Sigmoid colon (tissue), 7 donors: Measurements from ENCODE around the gene WDR33. TPM values are rescaled to one million over a fixed set of nuclear protein-coding genes. Genes with fewer than 3 reads are reported as not detected.

Experiments
- DNase-seq: peaks from one replicate; pipeline ENCODE4 v3.0.0-alpha.2; 2019
- H3K27ac ChIP-seq, 4 donors: fragments of 200-600 bp; sonication (generic); one replicate each; pipeline ENCODE4 v1.5.1; 2016 to 2019; ENCODE audit warnings: mild to moderate bottlenecking in 1 of 4
- H3K27me3 ChIP-seq, 3 donors: fragments of 200-600 bp; sonication (generic); one replicate each; pipeline ENCODE4 v1.5.1; 2019; ENCODE audit warnings: mild to moderate bottlenecking in 1 of 3
- H3K36me3 ChIP-seq, 4 donors: fragments of 200-600 bp; sonication (generic); one replicate each; pipeline ENCODE4 v1.5.1; 2016 to 2019
- H3K4me1 ChIP-seq, 4 donors: fragments of 200-600 bp; sonication (generic); one replicate each; pipeline ENCODE4 v1.5.1; 2017 to 2019
- H3K4me3 ChIP-seq, 4 donors: fragments of 200-600 bp; sonication (generic); one replicate each; pipeline ENCODE4 v1.5.1; 2017 to 2019; ENCODE audit warnings: mild to moderate bottlenecking in 2 of 4, moderate library complexity in 1 of 4
- H3K9me3 ChIP-seq, 4 donors: fragments of 200-600 bp in 3 of 4; sonication (generic) in 3 of 4; one replicate each; pipeline versions ENCODE4 v1.5.1 to v1.6.1; 2013 to 2019
- CTCF ChIP-seq, 4 experiments: fragments of 450-650 bp in 3 of 4; fragments of 200-600 bp in 1 of 4; IDR thresholded peaks; one replicate each; pipeline ENCODE4 v1.5.1; 2016 to 2019; ENCODE audit warnings: antibody characterized with exemption in 4 of 4, mild to moderate bottlenecking in 3 of 4, moderate library complexity in 2 of 4
- EP300 ChIP-seq, 4 donors: sonication (generic); formaldehyde crosslinking; IDR thresholded peaks; one replicate each; pipeline ENCODE4 v1.6.1; 2017; ENCODE audit warnings: antibody characterized with exemption in 4 of 4
- POLR2A ChIP-seq, 2 donors: fragments of 450-650 bp; IDR thresholded peaks; one replicate each; pipeline ENCODE4 v1.6.1; 2016; ENCODE audit warnings: antibody characterized with exemption in 2 of 2, mild to moderate bottlenecking in 2 of 2, moderate library complexity in 2 of 2
- POLR2AphosphoS5 ChIP-seq, 4 donors: sonication (generic); formaldehyde crosslinking; IDR thresholded peaks; one replicate each; pipeline ENCODE4 v1.6.1; 2017; ENCODE audit warnings: antibody characterized with exemption in 4 of 4
- WGBS, 2 donors: extraction: QIAGEN DNeasy Blood & Tissue Kit; methylation state at CpG; one replicate each; pipeline ENCODE4 v1.1.7; 2013; 5-methylcytosine and 5-hydroxymethylcytosine counted together
- intact Hi-C: fragments of 100-400 bp; cut with DNase I; formaldehyde crosslinking; loops from one replicate; pipeline ENCODE4 v1.15.1; 2023
- polyA plus RNA-seq, 3 donors: library from polyadenylated mRNA; stranded (reverse); fragments of 200-250 nt; gene quantifications; one replicate each; pipeline ENCODE4 v1.2.3, GENCODE V29; 2013
- total RNA-seq, 4 donors: library from RNA; depleted of rRNA; stranded (reverse); fragments of >200 nt; gene quantifications; one replicate each; pipeline ENCODE4 v1.1.0, GENCODE V29; 2016
- donor health status: healthy with polysubstance abuse.
- donor health status: Bipolar disorder and iron deficiency.
- donor health status: healthy.

Gene WDR33
- total and polyA plus RNA-seq, 7 donors = 8.3 to 45.2 (median 37.8) TPM

- Histone ChIP-seq H3K4me3 (no peak overlapping the region), H3K36me3 (peaks cover 12 to 48% (median 18%) of the 10 kb centered on the region in 4 donors), H3K9me3 (no peaks in the 10 kb centered on the region), H3K27me3 (no peaks in the 10 kb centered on the region), H3K27ac (no peak overlapping the region), H3K4me1 (peaks cover 0 to 48% (median 45%) of the 10 kb centered on the region in 4 donors)
- WGBS, 2 donors = 94 to 95% methylated on average over 14 of the region's 14 CpGs
- intact Hi-C loops = loop anchor here (5.0 kb wide), 1 partner anchor 106 kb away; the partner anchor contains the start of gene WDR33
- TF ChIP-seq POLR2AphosphoS5 (IDR thresholded peaks at IDR 0.05) (no peak), POLR2A (IDR thresholded peaks at IDR 0.05) (no peak), EP300 (IDR thresholded peaks at IDR 0.05) (no peak)
- DNase-seq = no peak
Observed at GRCh38 chr2:127706215-127706990, 104.6 kb downstream of the WDR33 start.

- DNase-seq = no peak
- intact Hi-C loops = loop anchor here (5.0 kb wide), 1 partner anchor 107 kb away; the partner anchor contains the start of gene WDR33
- Histone ChIP-seq H3K9me3 (no peaks in the 10 kb centered on the region), H3K4me3 (no peak overlapping the region), H3K36me3 (peaks cover 12 to 48% (median 18%) of the 10 kb centered on the region in 4 donors), H3K27me3 (no peaks in the 10 kb centered on the region), H3K4me1 (peaks cover 0 to 53% (median 46%) of the 10 kb centered on the region in 4 donors), H3K27ac (no peak overlapping the region)
- 84 to 86% methylated on average over 5 of the region's 5 CpGs for WGBS, 2 donors
- TF ChIP-seq EP300 (IDR thresholded peaks at IDR 0.05) (no peak), POLR2A (IDR thresholded peaks at IDR 0.05) (no peak), CTCF (IDR thresholded peaks at IDR 0.05) (no peak), POLR2AphosphoS5 (IDR thresholded peaks at IDR 0.05) (no peak)
Observed at GRCh38 chr2:127705391-127706065, 105.4 kb downstream of the WDR33 start.

GRCh38 chr2:127704641-127705390 is 106.2 kb downstream of the WDR33 start:
- Histone ChIP-seq H3K9me3 (no peaks in the 10 kb centered on the region), H3K4me3 (no peak overlapping the region), H3K4me1 (peaks cover 0 to 56% (median 48%) of the 10 kb centered on the region in 4 donors), H3K27me3 (no peaks in the 10 kb centered on the region), H3K27ac (no peak overlapping the region), H3K36me3 (peaks cover 12 to 47% (median 18%) of the 10 kb centered on the region in 4 donors)
- no peak for DNase-seq
- intact Hi-C loops = loop anchor here (5.0 kb wide), 1 partner anchor 107 kb away; the partner anchor contains the start of gene WDR33
- no peak for TF ChIP-seq CTCF (IDR thresholded peaks at IDR 0.05)
- no peak for TF ChIP-seq POLR2A (IDR thresholded peaks at IDR 0.05)
- no peak for TF ChIP-seq POLR2AphosphoS5 (IDR thresholded peaks at IDR 0.05)
- no peak for TF ChIP-seq EP300 (IDR thresholded peaks at IDR 0.05)
- 88 to 89% methylated on average over 5 of the region's 5 CpGs for WGBS, 2 donors

- peaks cover 0 to 47% (median 42%) of the 10 kb centered on the region in 4 donors for H3K4me1 ChIP-seq
- WGBS, 2 donors = 93 to 95% methylated on average over 5 of the region's 5 CpGs
- intact Hi-C loops = loop anchor here (2.0 kb wide), 1 partner anchor 112 kb away; no protein-coding TSS in a partner anchor
Observed at GRCh38 chr2:127703282-127703681, 107.7 kb downstream of the WDR33 start.

More at GRCh38 chr2:127703282-127703681, 107.7 kb downstream of the WDR33 start:
- DNase-seq = no peak
- Histone ChIP-seq H3K27me3 (no peaks in the 10 kb centered on the region), H3K4me3 (no peak overlapping the region), H3K9me3 (no peaks in the 10 kb centered on the region), H3K36me3 (peaks cover 4 to 32% (median 7%) of the 10 kb centered on the region in 4 donors), H3K27ac (no peak overlapping the region)
- TF ChIP-seq CTCF (IDR thresholded peaks at IDR 0.05) (no peak), POLR2A (IDR thresholded peaks at IDR 0.05) (no peak)
